Brain microvascular endothelial cell (primary cell): ENCODE measurements around the gene IRS1.

Source experiments
- DNase-seq: peaks from one replicate; pipeline ENCODE4 v3.0.0-alpha.2; 2020
- H3K27ac ChIP-seq: fragments of 250-450 bp; sonication (Bioruptor Pico); 2 replicates; pipeline ENCODE4 v1.5.1; 2020; ENCODE audit warnings: mild to moderate bottlenecking, moderate library complexity
- H3K27me3 ChIP-seq: fragments of 250-450 bp; sonication (Bioruptor Pico); replicated peaks from 2 replicates; pipeline ENCODE4 v1.5.1; 2020; ENCODE audit warnings: mild to moderate bottlenecking
- H3K36me3 ChIP-seq: fragments of 250-450 bp; sonication (Bioruptor Pico); replicated peaks from 2 replicates; pipeline ENCODE4 v1.5.1; 2020; ENCODE audit warnings: mild to moderate bottlenecking
- H3K4me3 ChIP-seq: 2 replicates; pipeline ENCODE4 v1.5.1; 2011; ENCODE audit warnings: low read depth, mild to moderate bottlenecking, control low read depth, low read length, moderate library complexity
- in situ Hi-C: cut with HindIII; loops from 2 replicates; pipeline ENCODE4 v1.10.0; 2017; ENCODE audit warnings: low sequenced_read_pairs, low pct_ligation_motif_present
- TF ChIP-seq, protein P1 (sequence below): IDR thresholded peaks from 2 replicates; pipeline ENCODE4 v1.5.1; 2011; ENCODE audit warnings: low read depth, mild to moderate bottlenecking, moderate library complexity, low read length, control low read depth, inconsistent platforms; ENCODE audit errors: missing control alignments

Gene IRS1

GRCh38 chr2:226828191-226828590 lies 28.6 kb upstream of the IRS1 start:
- no peak for DNase-seq
- Histone ChIP-seq H3K4me3 (no peak overlapping the region), H3K27ac (no peak overlapping the region), H3K36me3 (no peaks in the 10 kb centered on the region), H3K27me3 (no peaks in the 10 kb centered on the region)
- in situ Hi-C loops = no loop called here
- TF ChIP-seq, protein P1, sequence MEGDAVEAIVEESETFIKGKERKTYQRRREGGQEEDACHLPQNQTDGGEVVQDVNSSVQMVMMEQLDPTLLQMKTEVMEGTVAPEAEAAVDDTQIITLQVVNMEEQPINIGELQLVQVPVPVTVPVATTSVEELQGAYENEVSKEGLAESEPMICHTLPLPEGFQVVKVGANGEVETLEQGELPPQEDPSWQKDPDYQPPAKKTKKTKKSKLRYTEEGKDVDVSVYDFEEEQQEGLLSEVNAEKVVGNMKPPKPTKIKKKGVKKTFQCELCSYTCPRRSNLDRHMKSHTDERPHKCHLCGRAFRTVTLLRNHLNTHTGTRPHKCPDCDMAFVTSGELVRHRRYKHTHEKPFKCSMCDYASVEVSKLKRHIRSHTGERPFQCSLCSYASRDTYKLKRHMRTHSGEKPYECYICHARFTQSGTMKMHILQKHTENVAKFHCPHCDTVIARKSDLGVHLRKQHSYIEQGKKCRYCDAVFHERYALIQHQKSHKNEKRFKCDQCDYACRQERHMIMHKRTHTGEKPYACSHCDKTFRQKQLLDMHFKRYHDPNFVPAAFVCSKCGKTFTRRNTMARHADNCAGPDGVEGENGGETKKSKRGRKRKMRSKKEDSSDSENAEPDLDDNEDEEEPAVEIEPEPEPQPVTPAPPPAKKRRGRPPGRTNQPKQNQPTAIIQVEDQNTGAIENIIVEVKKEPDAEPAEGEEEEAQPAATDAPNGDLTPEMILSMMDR = no peak

- Histone ChIP-seq H3K36me3 (no peaks in the 10 kb centered on the region), H3K27me3 (no peaks in the 10 kb centered on the region), H3K4me3 (no peak overlapping the region), H3K27ac (no peak overlapping the region)
- no peak for DNase-seq
- TF ChIP-seq, protein P1 = no peak
- in situ Hi-C loops = no loop called here
Measured at GRCh38 chr2:226825056-226825455, 25.4 kb upstream of the IRS1 start.

DNA sequence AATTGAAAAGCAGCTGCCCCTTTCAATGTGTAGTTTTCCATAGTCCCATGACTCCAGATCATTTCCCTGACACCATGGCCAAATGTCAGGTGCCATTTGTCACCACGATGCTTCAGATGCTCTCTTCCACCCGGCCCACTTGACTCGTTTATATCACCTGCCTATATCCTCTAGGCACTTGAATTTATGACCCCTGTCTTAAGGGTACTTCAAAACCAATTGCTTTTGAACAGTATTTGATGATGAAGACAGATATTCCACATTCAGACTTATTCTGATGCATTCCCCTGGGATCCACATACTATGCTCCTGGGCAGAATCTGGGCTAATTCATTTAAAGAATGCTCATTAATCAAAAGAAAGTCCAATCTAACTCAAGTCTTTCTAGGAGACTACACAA lies 19.3 kb upstream of the IRS1 start:
- no peak overlapping the region for H3K27ac ChIP-seq
- no peak overlapping the region for H3K4me3 ChIP-seq
- no peaks in the 10 kb centered on the region for H3K36me3 ChIP-seq
- TF ChIP-seq, protein P1 = no peak
- in situ Hi-C loops = no loop called here
- no peak for DNase-seq
- no peaks in the 10 kb centered on the region for H3K27me3 ChIP-seq

DNA sequence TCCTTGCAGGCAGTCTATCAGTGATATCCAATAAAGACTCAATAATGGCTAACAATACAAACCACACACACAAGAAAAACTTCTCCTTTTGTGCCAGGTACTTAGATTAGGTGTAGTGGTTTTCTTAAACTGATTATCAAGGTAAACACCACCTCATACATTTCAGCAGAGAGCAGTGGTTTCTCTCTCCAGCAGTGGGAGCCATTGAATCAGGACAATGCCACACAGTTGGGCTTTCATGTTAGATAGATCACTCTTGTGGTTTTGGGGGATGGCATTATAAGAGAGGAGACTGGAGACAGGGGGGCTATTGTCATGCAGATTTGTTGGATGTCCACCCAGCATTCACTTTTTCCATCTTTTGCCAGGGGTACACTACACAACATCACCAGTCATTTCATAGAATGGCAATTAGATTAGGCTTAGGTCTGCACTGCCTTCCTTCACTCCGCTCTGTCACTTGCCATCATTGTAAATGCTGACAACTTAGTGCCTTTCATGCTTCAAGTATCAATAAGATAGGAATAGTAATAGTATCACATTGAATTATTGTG lies 13.6 kb upstream of the IRS1 start:
- Histone ChIP-seq H3K27me3 (no peaks in the 10 kb centered on the region), H3K27ac (no peak overlapping the region), H3K36me3 (no peaks in the 10 kb centered on the region), H3K4me3 (no peak overlapping the region)
- DNase-seq = peak; percentile 37
- TF ChIP-seq, protein P1 = peak; percentile 82
- in situ Hi-C loops = no loop called here

GRCh38 chr2:226803410-226803809 lies 3.8 kb upstream of the IRS1 start:
- TF ChIP-seq, protein P1 = no peak
- Histone ChIP-seq H3K27me3 (no peaks in the 10 kb centered on the region), H3K4me3 (no peak overlapping the region), H3K36me3 (no peaks in the 10 kb centered on the region), H3K27ac (no peak overlapping the region)
- in situ Hi-C loops = no loop called here
- DNase-seq = no peak

DNA sequence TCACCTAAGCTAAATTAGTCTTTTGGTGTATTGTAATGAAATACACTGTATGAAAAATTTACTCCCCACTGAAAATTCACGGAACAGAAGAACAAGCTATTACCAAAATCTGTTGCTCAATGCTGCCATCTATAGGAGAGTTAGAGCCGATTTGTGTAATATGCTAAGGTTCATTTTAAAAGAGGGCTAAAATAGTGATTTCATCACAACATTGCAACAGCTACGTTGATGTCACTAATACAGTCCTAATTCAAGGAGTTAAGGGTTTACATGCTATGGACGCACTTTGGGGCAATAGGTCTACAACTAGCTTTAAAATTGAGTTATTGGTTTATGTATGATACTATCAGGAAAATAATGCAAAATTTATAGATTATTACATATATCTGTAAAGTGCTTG lies 3.0 kb upstream of the IRS1 start:
- Histone ChIP-seq H3K27me3 (no peaks in the 10 kb centered on the region), H3K4me3 (no peak overlapping the region), H3K36me3 (peaks cover under 1% of the 10 kb centered on the region), H3K27ac (no peak overlapping the region)
- peak; percentile 56 for DNase-seq
- in situ Hi-C loops = no loop called here
- TF ChIP-seq, protein P1 = peak; percentile 56
